WTC11 (cell line): Measurements from ENCODE around the gene GPC4.

Source experiments
- CTCF ChIP-seq: fragments of 200-600 bp; IDR thresholded peaks from 2 replicates; pipeline ENCODE4 v1.8.0; 2022; ENCODE audit warnings: antibody characterized with exemption
- ELF4 ChIP-seq: sonication (generic); formaldehyde crosslinking; IDR thresholded peaks from 2 replicates; pipeline ENCODE4 v1.8.1; 2022; ENCODE audit warnings: low read depth, mild to moderate bottlenecking, moderate library complexity, missing genetic modification reagents
- EMX1 ChIP-seq: fragments of 250-450 bp; sonication (Bioruptor Pico); IDR thresholded peaks from 2 replicates; pipeline ENCODE4 v1.8.0; 2021; ENCODE audit warnings: mild to moderate bottlenecking
- FOXP1 ChIP-seq: sonication (generic); formaldehyde crosslinking; IDR thresholded peaks from 2 replicates; pipeline ENCODE4 v1.8.0; 2022; ENCODE audit warnings: missing genetic modification reagents, mild to moderate bottlenecking, moderate library complexity, borderline replicate concordance
- SMAD4 ChIP-seq: sonication (generic); formaldehyde crosslinking; IDR thresholded peaks from 2 replicates; pipeline ENCODE4 v1.8.0; 2022; ENCODE audit warnings: mild to moderate bottlenecking, missing genetic modification reagents
- ZBTB21 ChIP-seq: sonication (generic); formaldehyde crosslinking; IDR thresholded peaks from 2 replicates; pipeline ENCODE4 v1.8.1; 2023; ENCODE audit warnings: mild to moderate bottlenecking, missing genetic modification reagents, borderline replicate concordance
- ZBTB43 ChIP-seq: sonication (generic); formaldehyde crosslinking; IDR thresholded peaks from 2 replicates; pipeline ENCODE4 v1.8.1; 2023; ENCODE audit warnings: mild to moderate bottlenecking, missing genetic modification reagents
- TF ChIP-seq, protein P1 (sequence below): sonication (generic); formaldehyde crosslinking; IDR thresholded peaks from 2 replicates; pipeline ENCODE4 v1.8.1; 2022; ENCODE audit warnings: low read depth, missing genetic modification reagents, borderline replicate concordance

- no peak for TF ChIP-seq FOXP1 (CRISPR knock-in tag)
- TF ChIP-seq EMX1 (CRISPR knock-in tag) = no peak
- no peak for TF ChIP-seq ELF4 (CRISPR knock-in tag)
- no peak for TF ChIP-seq CTCF
- no peak for TF ChIP-seq ZBTB21 (CRISPR knock-in tag)
- no peak for TF ChIP-seq SMAD4 (CRISPR knock-in tag)
- TF ChIP-seq ZBTB43 (CRISPR knock-in tag) = no peak
- TF ChIP-seq, protein P1, sequence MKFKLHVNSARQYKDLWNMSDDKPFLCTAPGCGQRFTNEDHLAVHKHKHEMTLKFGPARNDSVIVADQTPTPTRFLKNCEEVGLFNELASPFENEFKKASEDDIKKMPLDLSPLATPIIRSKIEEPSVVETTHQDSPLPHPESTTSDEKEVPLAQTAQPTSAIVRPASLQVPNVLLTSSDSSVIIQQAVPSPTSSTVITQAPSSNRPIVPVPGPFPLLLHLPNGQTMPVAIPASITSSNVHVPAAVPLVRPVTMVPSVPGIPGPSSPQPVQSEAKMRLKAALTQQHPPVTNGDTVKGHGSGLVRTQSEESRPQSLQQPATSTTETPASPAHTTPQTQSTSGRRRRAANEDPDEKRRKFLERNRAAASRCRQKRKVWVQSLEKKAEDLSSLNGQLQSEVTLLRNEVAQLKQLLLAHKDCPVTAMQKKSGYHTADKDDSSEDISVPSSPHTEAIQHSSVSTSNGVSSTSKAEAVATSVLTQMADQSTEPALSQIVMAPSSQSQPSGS (CRISPR knock-in tag) = no peak
Measured at GRCh38 chrX:133366735-133367134, 48.6 kb downstream of the GPC4 start.
